Raji (cell line): ENCODE measurements around the gene SBK3.

Source experiments
- POLR2A ChIP-seq: IDR thresholded peaks from 2 replicates; pipeline ENCODE4 v1.6.1; 2011; ENCODE audit warnings: low read depth, low read length, control low read depth; ENCODE audit not compliant: insufficient read depth

Gene SBK3

GRCh38 chr19:55579766-55580621 lies 34.7 kb upstream of the SBK3 start:
- TF ChIP-seq POLR2A: no peak

- TF ChIP-seq POLR2A: no peak
These were observed 33.7 kb upstream of the SBK3 start for GRCh38 chr19:55578761-55579747.

- no peak for TF ChIP-seq POLR2A
These were observed 32.9 kb upstream of the SBK3 start for GRCh38 chr19:55578031-55578760.

GRCh38 chr19:55576746-55577145 lies 31.4 kb upstream of the SBK3 start:
- no peak for TF ChIP-seq POLR2A

GRCh38 chr19:55567708-55568328 lies 22.5 kb upstream of the SBK3 start:
- TF ChIP-seq POLR2A: no peak

GRCh38 chr19:55566823-55567222 lies 21.5 kb upstream of the SBK3 start:
- TF ChIP-seq POLR2A: no peak

GRCh38 chr19:55563261-55563690 lies 17.9 kb upstream of the SBK3 start:
- TF ChIP-seq POLR2A: no peak

- TF ChIP-seq POLR2A: no peak
These were observed 14.3 kb upstream of the SBK3 start for GRCh38 chr19:55559684-55560083.

- no peak for TF ChIP-seq POLR2A
These were observed 9.4 kb upstream of the SBK3 start for GRCh38 chr19:55554741-55555152.

GRCh38 chr19:55554302-55554701 lies 9.0 kb upstream of the SBK3 start:
- no peak for TF ChIP-seq POLR2A

- TF ChIP-seq POLR2A: no peak
These were observed 8.2 kb upstream of the SBK3 start for GRCh38 chr19:55553217-55554182.

GRCh38 chr19:55552620-55553019 lies 7.3 kb upstream of the SBK3 start:
- TF ChIP-seq POLR2A: no peak

GRCh38 chr19:55552206-55552605 lies 6.9 kb upstream of the SBK3 start:
- no peak for TF ChIP-seq POLR2A

GRCh38 chr19:55550321-55550650 lies 4.9 kb upstream of the SBK3 start:
- no peak for TF ChIP-seq POLR2A
